D721Med (cell line): ENCODE data around the gene LMAN1L.

Experiments used
- DNase-seq: peaks from one replicate; pipeline ENCODE4 v3.0.0; 2011; ENCODE audit warnings: low spot score; ENCODE audit not compliant: insufficient read length
- FAIRE-seq: peaks from 2 replicates; lab custom pipeline; 2011; peaks lifted over from hg19 to GRCh38; lab: Jason Lieb, UNC
- CTCF ChIP-seq: IDR thresholded peaks from 2 replicates; pipeline ENCODE4 v1.5.1; 2012; ENCODE audit warnings: mild to moderate bottlenecking, control low read depth; ENCODE audit not compliant: insufficient read depth; ENCODE audit errors: missing control alignments

Gene LMAN1L

GRCh38 chr15:74770211-74770903 is 42.3 kb upstream of the LMAN1L start:
- no peak for FAIRE-seq
- DNase-seq, result no peak
- no peak for TF ChIP-seq CTCF

GRCh38 chr15:74773329-74773728 is 39.3 kb upstream of the LMAN1L start:
- TF ChIP-seq CTCF, result no peak
- DNase-seq (no peak), FAIRE-seq (no peak)

- no peak for TF ChIP-seq CTCF
- FAIRE-seq, result no peak
- DNase-seq, result no peak
These were observed 38.8 kb upstream of the LMAN1L start for GRCh38 chr15:74773731-74774252.

GRCh38 chr15:74775132-74775562 is 37.5 kb upstream of the LMAN1L start:
- TF ChIP-seq CTCF, result no peak
- FAIRE-seq (no peak), DNase-seq (no peak)

- TF ChIP-seq CTCF, result no peak
- no peak for FAIRE-seq
- no peak for DNase-seq
These were observed 36.7 kb upstream of the LMAN1L start for GRCh38 chr15:74775894-74776293.

GRCh38 chr15:74776821-74777768 is 35.5 kb upstream of the LMAN1L start:
- TF ChIP-seq CTCF, result no peak
- DNase-seq (no peak), FAIRE-seq (no peak)
